ENCODE measurements around the gene HM13.
"Not testable (repeated sequence)": the region's sequence is repeated elsewhere in the genome, so short reads cannot be mapped to it uniquely, and the experiment has no call there.

Gene HM13

GRCh38 chr20:31593221-31594001, 79.2 kb downstream of the HM13 start:
- no peak for DNase-seq

DNA sequence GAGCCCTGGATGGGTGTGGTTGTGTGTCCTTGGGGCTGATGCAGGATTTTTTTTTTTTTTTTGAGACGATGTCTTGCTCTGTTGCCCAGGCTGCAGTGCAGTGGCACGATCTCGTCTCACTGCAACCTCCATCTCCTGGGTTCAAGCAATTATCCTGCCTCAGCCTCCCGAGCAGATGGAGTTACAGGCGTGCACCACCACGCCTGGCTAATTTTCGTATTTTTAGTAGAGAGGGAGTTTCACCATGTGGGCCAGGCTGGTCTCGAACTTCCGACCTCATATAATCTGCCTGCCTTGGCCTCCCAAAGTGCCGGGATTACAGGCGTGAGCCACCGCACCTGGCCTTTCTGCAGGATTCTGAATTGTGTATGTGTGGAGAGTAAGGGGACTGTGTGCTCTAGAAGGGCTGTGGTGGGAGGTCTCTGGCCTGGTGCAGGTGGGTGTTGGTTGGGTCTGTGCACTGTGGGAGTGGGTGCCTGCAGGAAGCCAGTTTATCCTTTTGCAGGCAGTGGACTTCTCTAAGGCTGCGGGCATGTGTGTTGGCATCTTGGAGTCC, 79.8 kb downstream of the HM13 start:
- no peak for DNase-seq

GRCh38 chr20:31594558-31595379, 80.5 kb downstream of the HM13 start:
- DNase-seq = no peak

DNA sequence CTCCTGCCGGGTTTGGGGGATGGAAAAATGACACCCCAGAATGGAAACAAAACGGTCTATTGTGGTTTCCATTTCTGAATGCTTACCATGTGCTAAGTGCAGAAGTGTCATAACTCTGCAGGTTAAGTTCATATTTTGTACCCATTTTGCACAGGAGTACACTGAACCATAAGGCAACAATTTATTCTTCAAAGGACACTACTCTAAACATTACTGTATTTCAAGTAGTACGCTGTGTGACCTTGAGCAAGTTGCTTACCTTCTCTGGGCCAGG, 81.1 kb downstream of the HM13 start:
- no peak for DNase-seq

DNA sequence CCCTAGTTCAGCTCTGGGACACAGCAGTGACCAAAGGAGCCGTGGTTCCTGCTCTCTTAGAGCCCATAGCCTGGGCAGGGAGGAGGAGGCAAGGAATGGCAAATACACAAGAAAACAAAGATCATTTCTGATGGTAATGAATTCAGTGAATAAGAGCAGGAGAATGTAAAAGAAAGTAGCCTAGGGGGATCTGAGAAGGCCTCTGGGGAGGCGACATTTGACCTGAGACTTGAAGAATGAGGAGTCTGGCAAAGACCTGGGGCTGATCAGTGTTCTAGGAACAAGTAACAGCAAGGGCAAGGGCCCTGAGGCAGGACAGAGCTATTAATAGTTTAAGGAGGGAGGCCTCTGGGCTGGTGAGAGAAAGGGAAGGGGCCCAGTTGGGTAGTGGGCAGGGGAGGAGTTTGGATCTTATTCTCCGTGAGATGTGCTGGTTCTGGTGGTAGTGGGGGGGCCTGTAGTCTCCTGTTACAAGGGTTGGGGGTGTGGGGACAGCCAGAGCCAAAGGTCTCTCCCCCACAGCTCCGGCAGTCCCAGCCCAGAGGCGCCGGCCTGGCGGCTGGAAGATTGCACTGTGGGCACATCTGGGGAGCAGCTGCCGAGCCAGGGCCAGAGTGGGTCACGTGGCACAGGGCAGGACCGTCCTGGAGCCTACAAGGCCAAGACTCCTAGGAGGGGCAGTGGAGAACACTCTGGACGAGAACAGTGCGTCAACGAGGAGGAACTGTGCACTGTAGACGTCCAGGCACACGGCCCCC, 81.6 kb downstream of the HM13 start:
- no peak for DNase-seq

GRCh38 chr20:31596412-31596715, 82.1 kb downstream of the HM13 start:
- DNase-seq = not testable (repeated sequence)

DNA sequence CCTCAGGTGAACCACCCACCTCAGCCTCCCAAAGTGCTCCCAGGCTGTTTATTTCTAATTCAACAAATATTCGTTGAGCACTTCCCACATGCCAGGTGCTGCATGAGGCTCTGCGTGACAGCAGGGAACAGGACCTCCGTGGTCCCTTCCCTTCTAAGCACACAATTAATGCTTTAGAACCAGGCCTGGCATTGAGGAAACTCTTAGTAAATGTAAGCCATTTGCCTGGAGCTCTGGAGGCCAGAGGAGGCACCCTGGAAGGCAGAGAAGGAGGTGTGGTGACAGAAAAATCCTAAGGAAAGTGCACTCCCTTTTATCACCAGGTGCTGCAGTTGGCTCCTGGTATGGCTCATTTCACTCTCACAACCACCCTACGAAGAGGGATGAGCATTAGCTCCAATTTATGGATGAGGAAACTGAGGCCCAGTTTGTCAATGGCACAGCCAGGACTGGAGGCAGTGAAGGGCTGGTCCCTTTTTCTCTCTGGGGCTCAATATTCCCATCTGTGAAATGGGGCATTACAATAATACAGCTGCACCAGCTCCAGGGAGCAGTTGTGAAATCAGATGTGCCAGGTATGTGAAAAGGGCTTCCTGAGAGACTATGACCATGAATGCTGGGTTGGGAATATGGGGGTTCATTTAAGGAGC, 82.7 kb downstream of the HM13 start:
- no peak for DNase-seq

DNA sequence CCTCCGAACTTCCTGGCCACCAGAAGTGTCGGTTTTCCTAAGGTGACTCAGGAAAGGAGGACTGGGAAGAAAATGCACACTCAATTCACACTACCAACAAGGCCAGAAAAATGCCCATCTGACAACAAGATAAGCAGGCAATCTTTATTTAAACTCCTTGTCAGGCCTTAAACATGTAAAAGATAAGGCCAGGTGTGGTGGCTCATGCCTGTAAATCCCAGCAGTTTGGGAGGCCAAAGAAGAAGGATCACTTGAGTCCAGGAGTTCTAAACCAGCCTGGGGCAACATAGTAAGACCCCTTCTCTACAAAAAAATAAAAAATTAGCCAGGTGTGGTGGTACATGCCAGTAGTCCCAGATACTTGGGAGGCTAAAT, 83.2 kb downstream of the HM13 start:
- no peak for DNase-seq

GRCh38 chr20:31602431-31602778, 88.2 kb downstream of the HM13 start:
- DNase-seq = no peak

DNA sequence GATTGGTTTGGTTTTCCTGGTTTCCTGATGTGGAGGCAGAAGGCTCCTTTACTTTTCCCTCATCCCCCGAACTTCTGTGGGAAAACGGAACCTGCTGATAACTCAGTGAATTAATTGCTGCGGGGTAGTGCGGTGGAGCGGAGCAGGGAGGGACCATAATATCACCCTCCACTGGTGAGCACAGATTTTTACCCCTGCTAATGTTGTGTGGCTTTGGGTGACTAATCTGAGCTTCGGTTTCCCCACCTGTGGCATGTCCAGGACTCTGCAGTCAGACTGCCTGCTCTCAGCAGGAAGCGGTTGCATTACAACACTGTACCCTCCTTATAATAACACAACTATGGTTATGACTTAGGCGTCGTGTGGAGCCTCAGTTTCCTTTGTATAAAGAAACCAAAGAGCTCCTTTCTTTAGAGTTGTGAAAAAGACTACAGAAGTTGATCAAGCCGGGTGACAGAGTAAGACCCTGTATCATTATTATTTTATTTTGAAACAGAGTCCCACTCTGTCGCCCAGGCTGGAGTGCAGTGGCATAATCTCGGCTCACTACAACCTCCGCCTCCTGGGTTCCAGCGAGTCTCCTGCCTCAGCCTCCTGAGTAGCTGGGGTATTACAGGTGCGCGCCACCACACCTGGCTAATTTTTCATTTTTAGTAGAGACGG, 88.7 kb downstream of the HM13 start:
- peak; percentile 82 for DNase-seq

DNA sequence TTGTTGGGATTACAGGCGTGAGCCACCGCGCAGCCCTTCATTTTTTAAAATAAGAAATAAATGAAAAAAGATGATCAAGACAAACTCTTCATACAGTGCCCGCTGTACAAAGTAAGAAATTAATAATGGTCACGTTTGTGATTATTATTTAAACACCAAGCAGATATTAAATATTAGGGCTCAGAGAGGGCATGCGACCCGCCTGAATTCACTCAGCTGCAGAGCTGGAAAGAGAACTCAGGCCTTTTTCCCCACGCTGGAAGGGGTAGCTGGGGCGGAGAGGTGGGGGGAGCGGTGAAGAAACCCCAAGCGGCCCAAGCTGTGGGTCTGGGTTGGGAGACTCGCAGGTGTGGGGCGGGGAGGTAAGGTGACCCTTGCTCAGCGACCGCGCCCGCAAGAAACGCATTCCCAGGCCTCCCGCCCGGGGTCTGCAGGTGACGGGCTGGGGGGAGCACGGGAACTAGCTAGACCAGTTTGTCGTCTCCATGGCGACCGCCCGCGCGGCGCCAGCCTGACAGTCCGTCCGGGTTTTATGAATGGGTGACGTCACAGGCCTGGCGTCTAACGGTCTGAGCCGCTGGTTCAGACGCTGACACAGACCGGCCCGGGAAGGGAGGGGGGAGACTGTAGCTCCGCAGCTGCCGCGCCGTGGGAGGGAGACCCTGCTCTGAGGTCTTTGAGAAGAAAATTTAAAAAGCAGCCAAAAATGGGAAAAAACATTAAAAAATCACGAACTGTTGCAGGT, 89.8 kb downstream of the HM13 start:
- peak; percentile 90 for DNase-seq

DNA sequence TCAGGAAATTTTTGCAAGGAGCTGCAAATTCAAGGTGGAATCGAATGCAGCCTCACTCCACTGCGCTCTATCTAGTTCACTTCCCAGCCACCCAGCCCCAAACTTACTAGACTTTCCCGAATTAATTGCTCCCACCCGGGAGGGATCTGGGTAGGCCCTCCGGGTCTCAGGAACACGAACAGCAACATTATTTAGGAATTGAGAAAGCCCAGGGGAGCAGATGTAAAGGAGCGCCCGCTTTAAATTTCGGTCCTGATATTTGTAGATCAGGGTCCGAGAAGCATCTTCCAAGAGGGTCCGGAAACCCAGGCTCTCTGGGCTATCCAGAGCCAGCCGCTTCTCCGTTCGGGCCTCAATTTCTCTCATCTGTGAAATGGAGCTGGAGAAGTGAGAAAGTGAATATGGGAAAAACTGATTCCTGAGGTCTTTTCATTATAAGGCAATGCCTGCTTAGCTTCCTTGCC, 90.4 kb downstream of the HM13 start:
- no peak for DNase-seq

GRCh38 chr20:31605031-31605901, 91.0 kb downstream of the HM13 start, which contains the start of gene ID1:
ID1 (plus strand) TSS chr20:31605289; CDS start chr20:31605388, 99 bp downstream.
- DNase-seq = peak; percentile 96

- DNase-seq = no peak
Observed at GRCh38 chr20:31605902-31606803, 91.9 kb downstream of the HM13 start.

DNA sequence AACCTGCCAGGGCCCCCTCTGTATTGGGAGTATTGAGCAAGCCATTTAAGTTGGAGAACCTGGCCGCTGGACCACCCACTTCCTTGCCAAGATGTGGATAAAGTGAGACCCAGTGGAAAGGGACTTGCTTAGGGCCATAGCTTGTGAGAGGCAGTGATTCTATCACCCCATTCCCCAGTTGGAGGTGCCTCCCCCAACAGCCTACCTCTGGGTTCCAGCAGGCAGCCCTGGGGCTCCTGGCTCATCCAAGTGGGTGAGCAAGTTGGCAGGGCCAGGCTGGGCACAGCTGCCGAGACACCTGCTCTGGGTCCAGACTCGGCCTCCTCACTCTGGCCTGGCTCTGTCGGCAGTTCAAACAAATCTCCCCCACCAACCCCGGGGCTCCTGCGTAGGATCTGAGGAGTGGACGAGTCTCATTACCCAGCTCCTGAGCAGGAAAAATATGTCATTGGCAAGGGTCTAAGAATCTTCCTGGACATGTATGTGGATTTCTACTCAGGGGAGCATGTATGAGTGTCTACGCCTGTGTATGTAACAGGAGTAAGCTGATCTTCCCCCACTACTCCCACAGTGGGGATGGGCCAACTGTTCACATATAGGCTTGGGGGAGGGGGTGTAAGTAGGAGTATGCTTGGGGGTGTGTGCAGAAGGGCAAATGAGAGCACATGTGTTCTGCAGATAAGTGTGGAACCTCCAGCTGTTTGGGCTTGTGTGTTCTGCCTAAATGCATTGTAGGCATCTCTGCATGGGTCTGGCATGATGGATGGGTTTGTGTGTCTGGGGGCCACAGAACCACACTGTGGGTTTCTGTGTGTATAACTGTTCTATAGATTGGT, 92.8 kb downstream of the HM13 start:
- no peak for DNase-seq

DNA sequence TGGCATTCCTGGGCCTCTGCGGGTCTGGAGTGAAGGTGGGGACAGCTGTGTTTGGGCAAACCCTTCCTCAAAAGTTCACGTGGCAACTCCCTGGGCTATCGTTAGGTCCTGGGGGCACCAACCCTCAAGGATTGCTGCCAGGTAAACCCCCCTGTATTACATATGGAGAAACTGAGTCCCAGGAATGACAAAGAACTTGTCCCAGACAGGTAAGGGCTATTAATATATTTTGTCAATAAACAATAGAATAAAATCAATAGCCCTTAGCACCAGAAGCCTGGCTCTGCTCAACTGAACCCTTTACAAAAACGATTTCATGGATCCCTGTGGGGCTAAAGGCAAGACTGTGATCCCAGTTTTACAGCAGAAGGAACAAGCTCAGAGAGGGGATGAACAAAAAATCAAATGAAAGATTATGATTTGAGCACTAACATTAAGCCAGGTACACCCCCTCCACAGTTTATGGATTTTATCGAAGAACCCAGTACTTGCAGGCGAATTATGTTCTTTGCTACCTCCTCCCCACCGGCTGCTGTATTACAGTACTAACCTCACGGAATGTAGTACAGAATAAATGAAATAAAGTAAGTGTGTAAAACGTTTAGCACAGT, 93.5 kb downstream of the HM13 start:
- DNase-seq = no peak

DNA sequence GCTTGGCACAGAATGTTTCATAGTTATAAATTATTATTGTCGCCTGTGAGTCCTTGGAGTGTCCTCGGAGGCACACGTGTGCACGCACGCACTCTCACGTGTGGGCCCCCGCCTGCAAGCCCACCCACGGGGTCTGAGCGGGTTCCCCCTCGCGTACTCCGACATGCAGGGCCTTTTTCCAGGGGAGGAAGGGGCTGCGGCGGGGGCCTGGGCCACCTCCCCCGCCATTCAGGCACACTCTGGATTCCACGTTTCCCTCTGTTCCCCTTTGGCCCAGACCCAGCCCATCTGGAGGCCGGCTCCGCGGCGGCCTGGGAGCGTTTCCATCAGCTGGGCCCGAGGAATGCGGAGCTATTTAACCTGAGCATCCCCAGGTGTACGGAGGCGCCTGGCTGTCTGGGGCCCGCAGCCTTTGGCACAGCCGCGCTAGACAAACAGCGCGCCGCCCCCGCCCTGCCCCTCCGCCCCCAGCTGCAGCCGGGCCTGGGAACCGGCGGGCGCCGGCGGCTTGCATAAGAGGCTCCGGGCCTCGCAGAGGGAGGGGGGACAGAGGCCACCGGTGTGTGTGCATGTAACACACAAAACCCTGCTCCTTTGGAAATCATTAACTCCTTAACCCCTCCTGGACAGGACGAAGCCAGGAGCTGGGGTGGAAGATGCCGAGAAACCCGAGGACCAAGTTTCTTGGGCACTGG, 94.2 kb downstream of the HM13 start:
- no peak for DNase-seq

DNA sequence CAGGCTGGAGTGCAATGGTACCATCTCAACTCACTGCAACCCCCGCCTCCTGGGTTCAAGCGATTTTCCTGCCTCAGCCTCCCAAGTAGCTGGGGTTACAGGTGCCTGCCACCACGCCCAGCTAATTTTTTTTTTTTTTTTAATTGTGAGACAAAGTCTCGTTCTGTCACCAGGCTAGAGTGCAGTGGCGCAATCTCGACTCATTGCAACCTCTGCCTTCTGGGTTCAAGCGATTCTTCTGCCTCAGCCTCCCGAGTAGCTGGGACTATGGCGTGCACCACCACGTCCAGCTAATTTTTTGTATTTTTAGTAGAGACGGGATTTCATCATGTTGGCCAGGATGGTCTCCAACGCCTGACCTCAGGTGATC, 98.0 kb downstream of the HM13 start:
- DNase-seq = not testable (repeated sequence)
